HG03175 (cell line): Measurements from ENCODE around the gene HEBP2.

ENCODE experiments used
- ATAC-seq: cut with Tn5 transposase; IDR thresholded peaks from one replicate; pipeline ENCODE4 v1.9.1; 2021; ENCODE audit warnings: mild to moderate bottlenecking, moderate library complexity; ENCODE audit not compliant: unreplicated experiment

HEBP2 gene

DNA sequence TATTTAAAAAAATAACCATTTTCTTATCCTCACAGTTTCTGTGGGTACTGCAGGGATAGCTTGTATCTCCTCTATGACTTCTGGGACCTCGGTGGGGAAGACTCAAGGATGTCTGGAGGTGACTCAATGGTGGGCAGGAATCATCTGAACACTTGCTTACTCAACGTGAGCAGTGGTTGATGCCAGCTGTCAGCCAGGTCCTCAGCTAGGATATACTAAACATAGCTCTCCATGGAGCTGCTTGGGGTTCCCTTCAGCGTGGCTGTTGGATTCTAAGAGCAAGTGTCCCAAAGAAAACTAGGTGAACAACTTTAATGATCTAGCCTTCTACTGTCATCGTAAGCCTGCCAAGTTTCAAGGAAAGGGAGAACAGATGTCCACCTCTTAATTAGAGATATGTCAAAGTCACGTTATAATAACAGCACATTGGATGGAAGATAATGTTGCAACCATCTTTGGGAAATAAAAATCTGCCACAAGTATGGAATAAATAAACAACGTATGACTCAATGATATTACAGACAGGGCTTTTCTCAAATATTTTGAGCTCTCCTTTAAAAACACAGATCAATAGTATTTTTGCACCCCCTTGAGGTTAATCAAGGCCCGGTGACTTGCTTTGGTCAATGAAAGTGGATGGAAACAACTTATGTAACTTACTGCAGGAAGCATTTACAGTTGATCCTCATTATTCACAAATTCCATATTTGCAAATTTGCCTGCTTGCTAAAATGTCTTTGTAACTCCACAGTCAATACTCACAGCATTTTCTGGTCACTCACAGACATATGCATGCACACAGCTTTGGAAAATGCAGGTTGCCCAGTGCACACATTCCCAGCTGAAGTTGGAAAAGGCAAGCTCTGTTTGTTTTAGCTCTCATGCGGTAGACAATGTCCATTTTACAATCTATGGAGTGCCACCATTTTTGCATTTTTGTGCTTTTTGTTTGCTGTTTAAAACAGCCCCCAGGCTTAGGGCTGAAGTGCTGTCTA is 6.6 kb upstream of the HEBP2 start:
- no peak for ATAC-seq

DNA sequence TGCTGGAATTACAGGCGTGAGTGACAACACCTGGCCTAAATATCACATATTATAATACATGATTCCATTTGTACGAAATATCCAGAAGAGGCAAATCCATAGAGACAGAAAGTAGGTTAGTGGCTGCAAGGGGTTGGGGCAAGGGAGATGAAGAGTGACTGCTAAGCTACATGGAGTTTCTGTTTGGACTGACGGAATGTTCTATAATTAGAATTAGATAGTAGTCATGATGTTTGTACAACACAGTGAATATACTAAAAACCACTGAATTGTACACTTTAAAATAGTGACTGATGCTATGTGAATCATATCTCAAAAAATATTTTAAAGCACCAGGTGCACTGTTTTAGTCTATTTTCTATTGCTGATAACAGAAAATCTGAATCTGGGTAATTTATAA is 3.7 kb upstream of the HEBP2 start:
- no peak for ATAC-seq

DNA sequence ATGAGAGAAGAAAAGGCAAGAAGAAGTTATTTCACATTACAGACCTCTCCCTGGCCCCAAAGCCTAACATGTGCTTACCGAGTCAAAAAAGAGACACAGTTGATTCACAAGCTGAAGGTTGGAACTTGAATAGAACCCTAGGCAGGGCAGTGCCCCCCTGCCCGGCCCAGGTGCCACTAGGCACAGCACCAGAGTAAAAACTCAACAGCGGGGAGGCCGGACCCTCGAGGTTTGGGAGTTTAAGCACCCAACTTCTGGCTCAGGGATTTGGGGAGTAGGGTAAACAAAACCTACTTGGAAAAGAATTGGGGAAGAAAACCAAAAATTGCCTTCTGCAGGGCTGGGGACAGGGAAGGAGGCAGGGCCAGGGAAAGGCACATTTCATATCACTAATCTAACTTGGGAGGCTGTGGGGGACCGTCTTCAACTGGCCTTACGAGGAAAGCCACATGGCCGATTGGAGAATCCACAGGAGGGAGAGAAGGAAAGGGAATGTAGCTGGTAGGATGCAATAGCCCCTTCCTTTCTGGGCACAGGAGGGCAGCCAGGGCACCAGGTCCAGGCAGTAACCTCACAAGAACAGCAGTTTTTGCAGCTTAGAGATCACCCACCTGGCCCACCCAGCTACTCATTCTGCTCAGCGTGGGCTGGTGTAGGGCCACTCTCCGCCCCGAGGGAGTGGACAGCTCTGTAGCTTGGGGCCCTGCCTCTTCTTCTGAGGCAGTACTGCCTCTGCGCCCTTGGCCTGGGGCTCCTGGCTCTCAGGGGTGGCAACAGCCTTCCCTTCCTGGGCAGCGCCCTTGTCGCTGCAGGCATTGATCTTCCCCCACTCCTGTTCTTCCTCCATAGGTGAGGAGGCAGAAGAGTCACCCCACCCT is 1.8 kb upstream of the HEBP2 start:
- ATAC-seq = no peak

DNA sequence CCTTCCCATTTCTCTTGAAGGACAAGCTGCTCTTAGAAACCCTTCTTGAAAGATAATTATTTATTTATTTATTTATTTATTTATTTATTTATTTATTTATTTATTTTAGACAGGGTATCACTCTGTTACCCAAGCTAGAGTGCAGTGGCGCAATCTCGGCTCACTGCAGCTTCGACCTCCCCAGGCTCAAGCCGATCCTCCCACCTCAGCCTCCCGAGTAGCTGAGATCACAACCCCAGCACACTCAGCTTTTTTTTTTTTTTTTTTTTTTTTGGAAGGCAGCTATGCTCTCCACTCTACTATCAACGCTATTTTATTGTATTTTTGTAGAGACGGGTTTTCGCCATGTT is 1.2 kb upstream of the HEBP2 start:
- ATAC-seq = no peak

DNA sequence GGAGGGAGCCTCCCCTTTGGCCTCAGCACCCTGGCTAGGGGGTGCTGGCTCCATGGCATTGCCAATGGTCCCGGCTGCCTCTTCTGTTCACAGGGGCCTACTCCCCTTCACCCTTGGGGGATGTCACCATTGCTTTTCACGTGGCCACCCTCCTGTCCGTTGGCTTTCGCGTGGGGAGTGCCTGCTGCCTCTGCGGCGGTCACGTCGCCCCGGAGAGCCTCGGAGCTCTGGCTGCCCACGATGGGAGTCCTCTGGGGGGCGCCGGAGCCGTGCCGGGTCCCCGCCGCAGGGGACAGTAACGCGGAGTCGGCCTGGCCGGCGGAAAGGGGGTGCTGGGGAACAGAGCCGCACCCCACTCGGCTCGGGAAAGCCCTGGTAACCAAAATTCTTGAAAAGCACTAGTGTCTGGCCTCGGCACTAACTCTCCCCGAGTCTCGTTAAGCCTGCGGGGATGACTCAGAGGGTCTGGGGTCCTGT is 661 bp upstream of the HEBP2 start:
- peak; percentile 11 for ATAC-seq

DNA sequence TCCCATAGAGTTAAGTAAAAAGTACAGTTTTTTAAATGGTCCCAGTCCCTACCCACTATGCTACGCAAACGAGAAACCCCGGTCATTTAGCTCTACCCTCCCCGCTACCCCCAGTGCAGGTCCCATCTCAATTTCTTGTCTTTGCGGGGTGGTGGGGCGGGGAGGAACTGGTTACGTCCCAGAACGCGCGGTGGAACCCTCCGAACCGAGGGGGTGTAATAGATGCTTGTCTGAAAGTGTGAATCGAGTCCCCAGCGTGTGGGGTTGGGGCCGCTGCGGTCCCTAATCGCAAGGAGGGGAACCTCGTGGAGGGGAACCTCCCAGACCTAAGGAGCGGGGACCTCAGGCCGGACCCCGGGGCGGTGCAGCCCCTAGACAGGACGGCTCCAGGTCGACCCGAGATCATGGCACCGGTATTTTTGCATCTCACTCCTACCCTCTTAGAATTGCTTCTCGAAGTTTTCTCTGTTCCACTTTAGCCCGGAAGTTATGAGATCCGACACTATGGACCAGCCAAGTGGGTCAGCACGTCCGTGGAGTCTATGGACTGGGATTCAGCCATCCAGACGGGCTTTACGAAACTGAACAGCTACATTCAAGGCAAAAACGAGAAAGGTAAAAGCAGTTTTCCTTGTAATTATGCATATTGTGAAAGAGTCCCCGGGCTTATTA is 779 bp downstream of the HEBP2 start:
- ATAC-seq = peak; percentile 12

DNA sequence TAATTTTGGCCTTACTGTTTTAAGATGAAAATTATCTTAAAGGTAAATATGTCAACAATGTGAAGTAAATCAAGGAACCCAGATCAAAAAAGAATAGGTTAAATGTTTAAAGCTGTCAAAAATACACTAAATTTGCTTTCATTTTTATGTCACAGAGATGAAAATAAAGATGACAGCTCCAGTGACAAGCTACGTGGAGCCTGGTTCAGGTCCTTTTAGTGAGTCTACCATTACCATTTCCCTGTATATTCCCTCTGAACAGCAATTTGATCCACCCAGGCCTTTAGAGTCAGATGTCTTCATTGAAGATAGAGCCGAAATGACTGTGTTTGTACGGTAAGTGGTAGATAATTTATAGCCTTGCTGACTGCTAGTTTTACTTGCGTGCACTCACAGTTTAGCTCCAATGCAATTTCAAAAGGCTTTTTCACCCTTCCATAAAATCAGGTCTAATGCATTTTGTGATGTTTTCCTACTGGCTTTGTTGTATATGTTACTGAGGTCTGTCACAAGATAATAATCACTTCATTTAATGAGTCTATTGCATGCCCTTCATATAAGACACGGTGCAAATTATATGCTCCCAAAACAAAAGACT is 1.9 kb downstream of the HEBP2 start:
- ATAC-seq = no peak

DNA sequence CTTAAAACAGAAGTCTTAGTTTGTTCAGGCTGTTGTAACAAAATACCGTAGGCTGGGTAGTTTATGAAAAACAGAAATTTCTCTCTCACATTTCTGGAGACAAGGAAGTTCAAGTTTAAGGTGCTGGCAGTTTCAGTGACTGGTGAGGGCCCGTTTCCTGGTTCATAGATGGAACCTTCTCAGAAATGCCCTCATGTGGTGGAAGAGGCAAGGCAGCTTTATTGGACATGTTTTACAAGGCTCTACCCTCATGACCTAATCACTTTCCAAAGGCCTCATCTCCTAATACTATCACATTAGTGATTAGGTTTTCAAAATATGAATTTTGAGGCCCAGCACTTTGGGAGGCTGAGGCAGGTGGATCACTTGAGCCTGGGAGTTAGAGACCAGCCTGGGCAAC is 2.4 kb downstream of the HEBP2 start:
- ATAC-seq = no peak

DNA sequence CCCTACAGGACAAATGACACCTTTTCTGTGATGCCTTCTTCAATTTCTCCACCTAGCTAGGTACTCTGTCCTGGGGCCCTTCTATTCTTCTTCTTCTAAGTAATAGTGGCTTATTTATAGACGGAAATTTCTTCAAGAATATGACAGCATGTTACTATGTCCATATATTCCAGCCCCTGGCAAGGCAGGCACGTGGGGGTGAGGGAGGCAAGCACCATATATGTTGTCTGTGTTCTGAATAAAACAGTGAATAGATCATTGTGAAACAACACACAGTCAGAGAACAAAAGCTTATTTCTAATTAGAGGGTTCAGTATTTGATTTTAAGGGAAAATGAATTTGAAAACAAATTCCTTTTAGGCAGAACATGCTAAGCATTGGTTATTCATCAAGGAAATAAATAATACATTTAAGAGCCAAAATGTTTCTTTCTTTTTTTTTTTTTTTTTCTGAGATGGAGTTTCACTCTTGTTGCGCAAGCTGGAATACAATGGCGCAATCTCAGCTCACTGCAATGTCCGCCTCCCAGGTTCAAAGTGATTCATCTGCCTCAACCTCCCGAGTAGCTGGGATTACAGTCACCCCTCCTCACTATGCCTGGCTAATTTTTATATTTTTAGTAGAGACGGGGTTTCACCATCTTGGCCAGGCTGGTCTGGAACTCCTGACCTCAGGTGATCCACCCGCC is 6.2 kb downstream of the HEBP2 start:
- no peak for ATAC-seq

DNA sequence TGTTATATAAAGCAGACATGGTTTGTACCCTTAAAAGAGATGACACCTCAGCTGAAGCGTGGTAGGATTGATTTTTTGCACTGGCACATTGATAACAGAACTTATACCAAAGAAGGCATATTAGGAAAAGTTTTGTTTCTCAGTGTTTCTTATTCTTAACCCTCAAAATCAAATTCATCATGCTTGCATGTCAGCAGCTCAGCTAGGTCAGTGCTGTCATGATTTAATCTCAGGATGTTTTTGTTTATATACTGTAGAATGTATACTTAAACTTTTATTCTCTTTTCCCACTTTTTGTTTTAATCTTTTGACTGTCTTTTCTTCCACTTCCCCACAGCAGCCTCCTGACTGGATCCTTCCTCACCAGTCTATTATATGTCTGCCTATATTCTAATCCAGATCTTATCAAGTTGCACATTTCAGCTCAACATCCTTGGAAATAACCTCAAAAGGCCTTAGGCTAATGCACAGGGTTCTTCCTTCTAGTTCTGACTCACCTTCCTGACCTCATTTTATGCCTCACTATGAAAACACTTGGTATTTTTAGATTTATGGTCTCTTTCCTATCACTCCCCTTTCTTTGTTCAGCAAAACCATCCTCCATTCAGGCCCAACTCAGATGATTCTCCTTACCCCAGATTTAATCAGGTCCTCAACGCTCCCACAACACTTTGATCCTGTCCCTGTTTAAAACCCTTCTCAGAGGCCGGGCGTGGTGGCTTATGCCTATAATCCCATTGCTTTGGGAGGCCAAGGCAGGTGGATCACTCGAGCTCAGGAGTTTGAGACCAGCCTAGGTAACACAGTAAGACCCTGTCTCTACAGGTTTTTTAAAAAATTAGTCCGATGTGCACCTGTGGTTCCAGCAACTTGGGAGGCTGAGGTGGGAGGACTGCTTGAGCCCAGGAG is 7.2 kb downstream of the HEBP2 start:
- no peak for ATAC-seq

DNA sequence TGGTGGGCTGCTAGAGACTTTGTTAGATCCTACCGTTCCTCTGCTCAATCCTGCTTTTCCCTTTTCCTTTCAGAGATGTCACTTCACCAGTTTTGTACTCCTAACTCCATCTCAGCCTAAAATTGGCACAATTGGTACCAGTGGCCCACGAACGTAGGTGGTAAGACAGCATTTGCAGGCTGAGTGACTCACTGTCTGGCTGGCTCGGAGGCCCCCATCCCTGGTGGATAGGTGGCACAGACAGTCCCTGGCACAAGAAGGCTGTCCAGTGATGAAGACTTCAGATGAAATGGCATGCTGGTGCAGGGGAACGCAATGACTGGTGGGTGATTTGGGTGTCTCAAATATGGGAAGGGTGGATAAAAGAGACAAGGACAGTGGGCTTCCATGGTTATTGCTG is 11.1 kb downstream of the HEBP2 start:
- no peak for ATAC-seq

DNA sequence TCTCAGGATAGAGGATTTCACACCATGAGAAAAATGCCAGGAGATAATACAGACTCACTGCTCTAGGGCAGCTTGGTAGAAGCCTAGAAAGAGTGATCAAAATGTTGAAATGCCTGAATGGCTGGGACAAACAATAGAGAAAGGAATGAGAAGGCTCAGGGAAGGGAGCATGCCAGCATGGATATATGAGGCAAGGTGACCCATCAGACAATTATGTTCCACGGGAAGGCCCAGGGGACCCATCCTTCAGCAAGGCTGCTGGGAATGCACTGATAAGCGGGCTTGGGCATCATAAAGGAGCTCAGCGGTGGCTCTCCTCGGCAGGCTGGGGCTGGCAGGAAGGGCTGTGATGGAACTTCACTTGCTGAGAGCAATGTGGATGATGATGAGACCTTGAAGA is 12.2 kb downstream of the HEBP2 start:
- ATAC-seq = no peak

DNA sequence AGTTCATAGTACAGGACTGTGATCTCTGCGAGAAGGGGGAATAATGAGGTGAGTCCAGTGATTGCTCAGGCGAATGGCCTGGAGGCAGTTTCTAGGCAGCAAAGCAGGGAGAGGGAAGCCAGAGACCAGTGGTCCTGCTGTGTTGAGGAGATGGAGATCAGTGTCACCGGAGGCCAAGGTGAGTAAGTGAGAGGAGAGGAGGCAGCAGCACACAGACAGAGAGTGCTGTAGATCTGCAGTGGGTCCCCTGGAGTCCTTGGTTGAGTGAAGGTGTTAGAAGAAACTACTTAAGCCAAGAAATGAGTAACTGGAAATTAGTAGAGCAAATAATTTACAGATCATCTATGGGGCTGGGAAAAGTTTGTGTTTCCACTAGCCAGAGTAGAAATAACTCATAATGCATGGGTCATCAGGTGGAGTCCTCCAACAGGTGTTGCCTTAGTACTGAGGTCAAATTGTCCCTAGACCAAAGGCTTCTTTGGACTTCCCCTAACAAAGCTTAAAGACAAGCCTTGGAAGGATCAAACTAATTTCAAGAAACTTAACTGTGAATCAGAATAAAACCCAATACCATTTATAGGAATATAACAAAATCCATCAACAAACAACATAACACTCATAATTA is 13.6 kb downstream of the HEBP2 start:
- no peak for ATAC-seq

DNA sequence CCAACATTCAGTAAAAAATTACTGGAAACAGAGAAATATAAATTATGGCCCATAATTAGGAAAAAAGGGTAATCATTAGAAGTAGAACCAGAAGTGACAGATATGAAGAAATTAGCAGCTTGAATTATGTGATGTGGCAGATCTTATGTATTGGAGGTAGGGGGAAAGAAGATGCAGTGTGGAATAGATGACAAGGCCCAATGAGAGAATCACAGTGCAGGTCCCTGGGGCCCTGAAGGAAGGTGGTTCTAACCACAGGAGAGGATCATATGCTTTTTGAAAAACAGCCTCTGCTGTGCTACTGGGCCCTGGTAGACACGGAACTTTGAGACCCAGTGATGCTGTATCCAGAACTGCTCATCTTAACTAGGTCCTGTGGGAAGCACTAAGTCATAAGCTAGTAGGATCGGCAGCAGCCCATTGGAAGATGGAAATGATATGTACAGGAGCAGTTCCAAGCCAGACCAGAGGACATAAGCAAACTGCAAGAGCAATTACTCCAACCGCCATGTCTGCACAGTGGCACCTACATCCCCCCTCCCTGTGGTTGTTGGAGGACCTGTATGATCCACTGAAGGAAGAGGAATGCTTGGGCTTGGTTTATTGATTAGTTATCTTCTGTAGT is 14.2 kb downstream of the HEBP2 start:
- no peak for ATAC-seq

DNA sequence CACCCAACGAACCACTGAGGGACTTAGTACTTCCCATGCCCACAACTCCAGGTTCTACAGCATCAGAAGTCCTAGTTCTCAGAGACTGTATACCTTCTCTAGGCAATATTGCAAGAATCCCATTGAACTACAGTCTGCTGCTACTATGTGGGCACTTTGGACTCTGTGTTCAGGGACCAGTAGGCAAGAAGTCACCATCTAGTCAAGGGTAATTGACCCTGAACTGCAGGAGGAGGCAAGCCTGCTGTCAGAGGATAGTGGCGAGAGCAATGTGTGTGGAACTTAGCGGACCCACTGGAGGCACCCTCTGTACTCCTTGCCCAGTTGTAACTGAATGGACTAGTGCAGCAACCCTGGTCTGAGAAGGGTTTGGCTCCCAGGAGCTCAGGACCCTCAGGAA is 15.7 kb downstream of the HEBP2 start:
- ATAC-seq = no peak

DNA sequence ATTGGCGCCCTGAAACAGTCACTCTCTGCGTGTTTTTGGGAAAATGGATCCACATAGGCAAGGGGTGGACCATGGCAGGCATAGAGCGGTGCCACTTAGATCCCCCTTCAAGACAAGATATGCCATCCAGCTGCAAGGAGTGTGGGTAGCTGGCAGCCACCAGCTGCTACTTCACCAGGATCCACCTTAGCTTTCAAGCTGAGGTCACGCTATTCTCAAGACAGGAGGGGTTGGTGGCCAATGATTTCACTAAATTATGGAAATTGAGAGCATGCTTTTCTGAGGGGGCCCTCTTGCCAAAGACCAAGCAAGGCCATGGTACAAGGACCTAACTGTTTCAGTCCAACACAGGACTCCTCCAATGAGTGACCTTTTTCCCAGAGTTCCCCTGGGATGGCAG is 16.3 kb downstream of the HEBP2 start:
- ATAC-seq = no peak

DNA sequence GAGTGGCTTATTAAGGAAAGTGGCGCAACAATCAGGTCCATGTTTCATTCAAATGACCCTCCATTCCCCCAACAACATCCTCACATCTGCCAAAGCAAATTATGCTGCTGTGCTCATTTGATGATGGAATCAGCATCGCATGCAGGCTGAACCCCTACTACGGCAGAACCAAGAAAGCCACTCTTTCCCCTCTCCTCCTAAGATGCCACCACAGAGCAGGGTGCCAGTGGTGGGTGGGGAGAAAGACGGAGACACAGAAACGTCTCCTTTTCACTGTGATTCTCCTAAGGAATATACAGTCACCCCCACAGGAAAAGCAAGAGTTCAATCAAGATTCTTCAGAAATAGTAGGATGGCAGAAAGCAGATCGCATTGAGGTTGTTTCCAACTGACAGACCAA is 17.1 kb downstream of the HEBP2 start:
- ATAC-seq = no peak

DNA sequence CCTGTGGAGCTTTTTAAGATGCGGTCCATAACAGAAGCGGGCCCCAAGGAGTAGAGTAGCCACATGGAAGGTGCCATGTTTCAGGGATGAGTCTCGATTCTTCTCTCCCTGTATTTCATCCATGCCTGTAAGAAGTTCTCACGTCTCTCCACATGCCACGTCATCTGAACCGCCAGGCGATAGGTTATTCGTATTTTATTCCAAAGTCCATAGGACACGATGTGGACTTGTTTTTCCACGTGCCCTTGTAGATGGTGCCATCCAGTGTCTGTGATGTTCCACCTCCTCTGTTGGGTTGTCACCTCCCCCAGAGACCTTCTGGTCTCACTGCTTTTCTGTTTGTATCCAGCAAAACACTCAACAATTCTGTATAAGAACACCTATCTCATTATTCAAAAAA is 17.6 kb downstream of the HEBP2 start:
- ATAC-seq = no peak
